ENCODE measurements around the gene SUSD1. TPM values are rescaled to one million over a fixed set of nuclear protein-coding genes. Genes with fewer than 3 reads are reported as not detected.

The SUSD1 gene
- total RNA-seq, 1 experiment from 2014 or later, result 7.9 TPM

DNA sequence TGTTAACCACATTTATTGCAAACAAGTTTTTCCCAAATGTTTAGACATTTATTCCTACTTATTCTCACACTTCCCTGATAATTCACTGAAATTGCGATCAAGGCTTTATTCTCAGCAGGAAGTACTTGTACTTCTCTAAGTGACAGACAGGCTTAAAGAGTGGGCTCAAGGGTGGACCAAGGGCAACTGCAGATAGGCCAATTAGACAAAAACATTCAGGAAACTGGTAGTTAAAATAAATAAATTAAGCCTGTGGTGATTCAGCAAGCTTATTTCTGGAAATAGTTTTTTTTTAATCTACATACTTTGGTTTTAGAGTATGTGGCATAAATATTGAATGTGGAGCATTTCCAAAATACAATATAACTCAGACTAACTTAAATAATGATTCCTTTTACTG is 142.4 kb downstream of the SUSD1 start:
- H3K4me2 ChIP-seq (ENCODE audit: low read length), result no peak overlapping the region
- peaks cover 32 to 44% of the 10 kb centered on the region in 2 experiments for H3K4me1 ChIP-seq (ENCODE audit: control insufficient read depth in 1 of 2, insufficient read depth in 2 of 2, low read length in 2 of 2)
- intact Hi-C loops (cut with micrococcal nuclease), result no loop called here
- H3K9me2 ChIP-seq (ENCODE audit: insufficient read depth), result no peaks in the 10 kb centered on the region
- no TSS peak for BruUV-seq (replicated peaks)
- H3K27me3 ChIP-seq (ENCODE audit: insufficient read depth, low read length), result no peaks in the 10 kb centered on the region
- H3K9ac ChIP-seq (ENCODE audit: low read length), result no peak overlapping the region
- no peak overlapping the region for H2AFZ ChIP-seq (ENCODE audit: low read depth, low read length, poor library complexity, severe bottlenecking)
- no peak overlapping the region for H3K27ac ChIP-seq (ENCODE audit: low read depth, low read length)
- ChIA-PET RAD21 (ENCODE audit: low non-redundant PET in 1 of 2, low total read pairs in 2 of 2, uncharacterized antibody in 2 of 2, unreplicated experiment in 2 of 2) (no interaction called here), POLR2A (no interaction called here), CTCF (no interaction called here)
- H3K4me3 ChIP-seq (replicated peaks in 1 of 2; ENCODE audit: low read depth in 1 of 2, low read length in 2 of 2), result no peak overlapping the region
- H3K79me2 ChIP-seq (ENCODE audit: insufficient read depth, low read length), result no peaks in the 10 kb centered on the region
- no peak for TF ChIP-seq ATF3 (IDR thresholded peaks at IDR 0.05)
- TF ChIP-seq FOSL1 (IDR thresholded peaks at IDR 0.05; ENCODE audit: low read depth), result no peak
- TF ChIP-seq SP1 (IDR thresholded peaks at IDR 0.05; ENCODE audit: low read depth), result no peak
- TF ChIP-seq SRF (IDR thresholded peaks at IDR 0.05; ENCODE audit: low read depth), result no peak
- no peak for TF ChIP-seq EZH2phosphoT487 (IDR thresholded peaks at IDR 0.05; ENCODE audit: borderline replicate concordance)
- no peak for TF ChIP-seq JUND (IDR thresholded peaks at IDR 0.05)
- no peak for TF ChIP-seq ZFX (IDR thresholded peaks at IDR 0.05)
- TF ChIP-seq REST (IDR thresholded peaks at IDR 0.05; ENCODE audit: low read depth), result no peak
- TF ChIP-seq, protein P1, sequence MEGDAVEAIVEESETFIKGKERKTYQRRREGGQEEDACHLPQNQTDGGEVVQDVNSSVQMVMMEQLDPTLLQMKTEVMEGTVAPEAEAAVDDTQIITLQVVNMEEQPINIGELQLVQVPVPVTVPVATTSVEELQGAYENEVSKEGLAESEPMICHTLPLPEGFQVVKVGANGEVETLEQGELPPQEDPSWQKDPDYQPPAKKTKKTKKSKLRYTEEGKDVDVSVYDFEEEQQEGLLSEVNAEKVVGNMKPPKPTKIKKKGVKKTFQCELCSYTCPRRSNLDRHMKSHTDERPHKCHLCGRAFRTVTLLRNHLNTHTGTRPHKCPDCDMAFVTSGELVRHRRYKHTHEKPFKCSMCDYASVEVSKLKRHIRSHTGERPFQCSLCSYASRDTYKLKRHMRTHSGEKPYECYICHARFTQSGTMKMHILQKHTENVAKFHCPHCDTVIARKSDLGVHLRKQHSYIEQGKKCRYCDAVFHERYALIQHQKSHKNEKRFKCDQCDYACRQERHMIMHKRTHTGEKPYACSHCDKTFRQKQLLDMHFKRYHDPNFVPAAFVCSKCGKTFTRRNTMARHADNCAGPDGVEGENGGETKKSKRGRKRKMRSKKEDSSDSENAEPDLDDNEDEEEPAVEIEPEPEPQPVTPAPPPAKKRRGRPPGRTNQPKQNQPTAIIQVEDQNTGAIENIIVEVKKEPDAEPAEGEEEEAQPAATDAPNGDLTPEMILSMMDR (IDR thresholded peaks at IDR 0.05 in 2 of 3, conservative IDR thresholded peaks at IDR 0.05 in 1 of 3; ENCODE audit: borderline replicate concordance in 1 of 3, insufficient read depth in 1 of 3, low read depth in 2 of 3, low read length in 2 of 3), result no peak
- TF ChIP-seq TCF7L2 (IDR thresholded peaks at IDR 0.05; ENCODE audit: borderline replicate concordance, extremely low read depth, insufficient read depth, insufficient read length), result no peak
- no peak for TF ChIP-seq ZBTB33 (IDR thresholded peaks at IDR 0.05; ENCODE audit: extremely low read depth, insufficient replicate concordance, low read length)
- TF ChIP-seq POLR2A (IDR thresholded peaks at IDR 0.05; ENCODE audit: borderline replicate concordance, extremely low read depth, insufficient read depth, insufficient read length), result no peak
- ATAC-seq (no peak), DNase-seq (ENCODE audit: low read depth, low spot score) (no peak)
- H4K20me1 ChIP-seq (ENCODE audit: insufficient read depth), result no peaks in the 10 kb centered on the region
- H3K36me3 ChIP-seq (ENCODE audit: control insufficient read depth in 1 of 2, insufficient read depth in 2 of 2, low read length in 2 of 2), result no peaks in the 10 kb centered on the region
- no peaks in the 10 kb centered on the region for H3K9me3 ChIP-seq (ENCODE audit: control insufficient read depth in 1 of 2, insufficient read depth in 1 of 2, low read depth in 1 of 2, low read length in 2 of 2)

Data from HCT116 (cell line).